AG09319 (cell line): ENCODE data around the gene VPS52.
"Not testable (repeated sequence)": the region's sequence is repeated elsewhere in the genome, so short reads cannot be mapped to it uniquely, and the experiment has no call there.

Experiments used
- DNase-seq: peaks from one replicate; pipeline ENCODE4 v3.0.0-alpha.2; 2010; ENCODE audit warnings: low read depth; ENCODE audit errors: extremely low read depth
- CTCF ChIP-seq: IDR thresholded peaks from 2 replicates; pipeline ENCODE4 v1.5.1; 2011; ENCODE audit warnings: low read depth, mild to moderate bottlenecking, inconsistent platforms, low read length, moderate library complexity

The VPS52 gene

GRCh38 chr6:33286946-33287914, 15.6 kb upstream of the VPS52 start:
- no peak for DNase-seq
- TF ChIP-seq CTCF = no peak

DNA sequence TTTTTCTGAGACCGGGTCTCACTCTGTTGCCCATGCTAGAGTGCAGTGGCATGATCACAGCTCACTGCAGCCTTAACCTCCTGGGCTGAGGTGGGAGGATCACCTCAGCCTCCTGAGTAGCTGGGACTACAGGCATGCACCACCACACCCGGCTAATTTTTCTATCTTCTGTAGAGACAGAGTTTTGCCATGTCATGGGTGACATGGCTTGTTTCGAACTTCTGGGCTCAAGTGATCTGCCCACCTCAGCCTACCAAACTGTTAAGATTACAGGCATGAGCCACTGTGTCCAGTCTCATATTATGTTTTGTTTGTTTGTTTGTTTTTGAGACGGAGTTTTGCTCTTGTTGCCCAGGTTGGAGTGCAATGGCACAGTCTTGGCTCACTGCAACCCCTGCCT, 13.5 kb upstream of the VPS52 start:
- DNase-seq = not testable (repeated sequence)

- no peak for TF ChIP-seq CTCF
- no peak for DNase-seq
Observed at GRCh38 chr6:33280539-33280938, 8.9 kb upstream of the VPS52 start.

GRCh38 chr6:33279971-33280511, 8.4 kb upstream of the VPS52 start:
- peak; percentile 33 for TF ChIP-seq CTCF
- no peak for DNase-seq

GRCh38 chr6:33279257-33279695, 7.6 kb upstream of the VPS52 start:
- no peak for TF ChIP-seq CTCF
- DNase-seq = no peak

DNA sequence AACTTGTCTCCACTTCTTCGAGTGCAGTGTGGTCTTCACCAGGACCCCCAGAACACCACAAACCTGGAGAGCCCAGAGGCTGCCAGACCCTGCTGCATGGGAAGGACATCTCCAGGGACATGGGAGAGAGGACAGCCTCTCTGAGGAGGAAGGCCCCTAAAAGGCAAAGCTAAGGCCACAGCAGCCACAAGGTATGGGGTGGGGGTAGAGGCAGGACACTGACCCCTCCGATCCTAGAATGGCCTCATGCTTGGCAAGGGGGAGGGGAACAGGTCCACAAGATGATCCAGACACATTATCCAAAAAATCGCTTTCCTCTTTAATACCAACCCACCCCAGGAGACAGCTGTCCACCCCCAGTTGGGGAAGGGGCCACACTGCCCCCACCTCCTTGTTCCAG, 7.1 kb upstream of the VPS52 start:
- no peak for DNase-seq
- TF ChIP-seq CTCF = no peak

DNA sequence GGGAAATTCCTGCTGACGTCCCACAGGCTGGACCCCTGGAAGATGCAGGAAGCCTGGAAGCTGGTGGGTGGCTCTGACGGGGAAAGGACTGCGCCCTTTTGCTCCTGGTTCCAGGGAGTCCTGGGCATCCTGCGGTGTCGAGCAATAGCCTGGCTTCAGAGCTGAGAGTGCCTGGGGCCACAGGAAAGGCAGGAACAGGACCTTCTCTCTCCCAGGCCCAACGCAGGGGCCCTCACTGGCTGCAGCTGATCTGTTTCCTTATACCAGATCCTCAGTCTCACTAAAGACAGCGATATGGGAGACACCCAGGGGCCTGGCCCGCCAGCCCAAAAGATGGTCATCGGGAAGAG, 6.7 kb upstream of the VPS52 start:
- no peak for TF ChIP-seq CTCF
- DNase-seq = no peak
